Activated T-cell treated with anti-CD3 and anti-CD28 coated beads, Interleukin-2, amount 50 U/mL, for 24 hours (primary cell): ENCODE data around the gene TMPRSS7.
"Not testable (repeated sequence)": the region's sequence is repeated elsewhere in the genome, so short reads cannot be mapped to it uniquely, and the experiment has no call there.

Experiments
- DNase-seq: peaks from one replicate; pipeline ENCODE4 v3.0.0-alpha.2; 2020
- H3K27ac Mint-ChIP-seq: 2 replicates; pipeline ENCODE4 v1.8.0; 2020; ENCODE audit warnings: mild to moderate bottlenecking, mixed read lengths
- H3K27me3 Mint-ChIP-seq: 2 replicates; pipeline ENCODE4 v1.8.0; 2020; ENCODE audit warnings: mixed read lengths
- H3K36me3 Mint-ChIP-seq: 2 replicates; pipeline ENCODE4 v1.8.0; 2020; ENCODE audit warnings: low read depth, mixed read lengths
- H3K4me1 Mint-ChIP-seq: 2 replicates; pipeline ENCODE4 v1.8.0; 2020; ENCODE audit warnings: low read depth, mixed read lengths
- H3K4me3 Mint-ChIP-seq: 2 replicates; pipeline ENCODE4 v1.8.0; 2020; ENCODE audit warnings: mild to moderate bottlenecking, moderate library complexity, mixed read lengths
- H3K9me3 Mint-ChIP-seq: 2 replicates; pipeline ENCODE4 v1.8.0; 2020; ENCODE audit warnings: mixed read lengths

Gene TMPRSS7

DNA sequence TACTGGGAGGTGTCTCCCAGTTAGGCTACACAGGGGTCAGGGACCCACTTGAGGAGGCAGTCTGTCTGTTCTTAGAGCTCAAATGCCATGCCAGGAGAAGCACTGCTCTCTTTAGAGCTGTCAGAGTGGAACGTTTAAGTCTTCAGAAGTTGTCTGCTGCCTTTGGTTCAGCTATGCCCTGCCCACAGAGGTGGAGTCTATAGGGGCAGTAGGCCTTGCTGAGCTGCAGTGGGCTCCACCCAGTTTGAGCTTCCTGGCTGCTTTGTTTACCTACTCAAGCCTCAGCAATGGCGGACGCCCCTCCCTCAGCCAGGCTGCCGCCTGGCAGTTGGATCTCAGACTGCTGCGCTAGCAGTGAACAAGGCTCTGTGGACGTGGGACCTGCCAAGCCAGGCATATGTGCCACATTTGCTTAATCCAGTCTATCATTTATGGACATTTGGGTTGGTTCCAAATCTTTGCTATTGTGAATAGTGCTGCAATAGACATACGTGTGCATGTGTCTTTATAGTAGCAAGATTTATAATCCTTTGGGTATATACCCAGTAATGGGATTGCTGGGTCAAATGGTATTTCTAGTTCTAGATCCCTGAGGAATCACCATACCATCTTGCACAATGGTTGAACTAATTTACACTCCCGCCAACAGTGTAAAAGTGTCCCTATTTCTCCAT lies 38.0 kb downstream of the TMPRSS7 start:
- peaks cover 42% of the 10 kb centered on the region for H3K4me1 Mint-ChIP-seq
- H3K36me3 Mint-ChIP-seq, H3K9me3 Mint-ChIP-seq, H3K27me3 Mint-ChIP-seq: not testable (repeated sequence)
- peak overlapping the region; percentile 53 for H3K27ac Mint-ChIP-seq
- H3K4me3 Mint-ChIP-seq = peak overlapping the region; percentile 54
- peak; percentile 67 for DNase-seq

DNA sequence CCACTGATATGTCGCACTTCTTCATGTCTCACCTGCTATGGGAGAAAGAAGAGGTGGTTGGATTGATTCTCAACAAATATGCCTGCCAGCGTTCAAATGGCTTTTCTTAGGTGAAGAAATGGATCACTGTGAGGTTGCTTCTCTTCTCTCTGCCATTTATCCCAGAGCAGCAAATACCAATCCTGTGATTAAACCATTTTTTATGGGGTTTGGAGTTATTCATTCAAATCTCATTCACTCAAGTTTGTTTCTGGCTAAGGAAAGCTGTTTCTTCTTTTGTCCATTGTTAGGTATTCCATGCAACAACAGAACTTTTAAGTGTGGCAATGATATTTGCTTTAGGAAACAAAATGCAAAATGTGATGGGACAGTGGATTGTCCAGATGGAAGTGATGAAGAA lies 39.5 kb downstream of the TMPRSS7 start:
- Mint-ChIP-seq H3K27me3 (no peaks in the 10 kb centered on the region), H3K36me3 (no peaks in the 10 kb centered on the region), H3K4me1 (peaks cover 42% of the 10 kb centered on the region), H3K4me3 (no peak overlapping the region), H3K9me3 (no peaks in the 10 kb centered on the region), H3K27ac (no peak overlapping the region)
- DNase-seq = no peak

DNA sequence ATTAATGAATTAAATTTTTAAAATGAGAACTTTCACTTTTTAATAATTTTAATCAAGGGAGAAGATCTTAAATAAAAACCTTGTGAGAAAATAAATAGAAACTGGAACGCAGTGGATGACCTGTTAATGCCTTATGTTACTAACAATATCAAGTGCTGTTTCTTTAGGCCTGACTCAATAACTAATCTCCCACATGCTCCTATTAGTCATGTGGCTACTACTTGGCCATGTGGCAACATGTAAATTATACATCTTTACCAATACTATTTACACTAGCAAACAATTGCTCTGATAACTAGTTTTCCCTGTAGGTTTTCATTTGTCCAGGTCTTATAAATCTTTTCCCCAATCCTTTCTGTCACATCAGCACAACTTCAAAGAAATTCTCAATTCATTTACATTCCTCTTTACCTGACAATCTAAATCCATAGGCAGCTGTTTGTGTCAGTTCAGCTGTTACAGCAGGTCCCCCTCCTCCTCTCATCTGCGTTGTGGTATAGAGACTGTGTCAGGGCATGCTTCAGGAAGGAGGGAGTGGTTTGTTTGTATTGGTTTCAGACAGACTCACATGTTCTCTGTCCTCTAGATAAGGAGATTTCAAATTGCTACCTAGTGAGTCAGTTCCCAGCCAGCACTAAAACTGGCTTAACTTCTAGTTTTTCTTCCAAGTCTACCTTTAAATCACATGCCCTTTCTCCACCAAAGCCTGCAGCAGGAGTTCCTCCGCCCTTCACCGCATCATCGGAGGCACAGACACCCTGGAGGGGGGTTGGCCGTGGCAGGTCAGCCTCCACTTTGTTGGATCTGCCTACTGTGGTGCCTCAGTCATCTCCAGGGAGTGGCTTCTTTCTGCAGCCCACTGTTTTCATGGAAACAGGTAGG lies 40.3 kb downstream of the TMPRSS7 start:
- H3K27ac Mint-ChIP-seq = peak overlapping the region; percentile 58
- no peaks in the 10 kb centered on the region for H3K27me3 Mint-ChIP-seq
- no peak overlapping the region for H3K4me3 Mint-ChIP-seq
- no peaks in the 10 kb centered on the region for H3K9me3 Mint-ChIP-seq
- no peaks in the 10 kb centered on the region for H3K36me3 Mint-ChIP-seq
- peak; percentile 41 for DNase-seq
- H3K4me1 Mint-ChIP-seq = peaks cover 42% of the 10 kb centered on the region

DNA sequence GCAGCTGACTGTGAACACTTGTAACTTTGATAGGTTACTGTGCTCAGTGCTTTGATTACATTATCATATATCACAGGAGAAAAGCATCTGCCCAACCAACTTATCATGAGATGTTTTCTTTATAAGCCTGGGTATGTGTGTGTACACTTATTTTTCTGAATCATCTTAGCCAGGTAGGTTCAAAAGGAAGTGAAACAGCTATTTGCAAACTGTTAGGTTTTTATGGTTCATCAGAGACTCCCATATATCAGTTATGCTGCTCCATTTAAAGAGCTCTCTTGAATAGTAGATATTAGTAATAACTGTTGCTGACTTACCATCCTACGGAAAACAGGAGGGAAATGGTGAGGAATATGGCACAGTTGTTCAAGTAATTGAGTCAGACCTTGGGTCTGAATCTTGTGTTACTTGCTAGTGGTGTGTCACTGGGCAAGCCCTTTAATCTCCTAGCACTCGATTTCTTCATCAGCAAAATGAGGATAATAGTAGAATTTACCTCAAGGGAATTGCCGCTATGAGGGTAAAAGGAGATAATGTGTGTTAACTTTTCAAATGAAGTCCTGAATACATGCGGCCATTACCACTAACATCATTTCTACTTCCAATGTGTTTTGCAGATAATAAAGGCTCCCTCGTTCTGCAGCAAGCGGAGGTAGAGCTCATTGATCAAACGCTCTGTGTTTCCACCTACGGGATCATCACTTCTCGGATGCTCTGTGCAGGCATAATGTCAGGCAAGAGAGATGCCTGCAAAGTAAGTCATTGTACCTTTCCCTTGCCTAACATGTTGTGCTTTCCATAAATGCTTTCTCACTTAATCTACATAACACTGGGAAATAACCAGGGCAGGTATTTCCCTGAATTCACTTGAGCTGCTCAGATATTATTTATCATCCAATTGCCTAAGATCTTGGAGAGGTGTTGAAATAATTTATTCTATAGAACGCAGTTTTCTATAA lies 43.9 kb downstream of the TMPRSS7 start:
- Mint-ChIP-seq H3K4me3 (no peak overlapping the region), H3K4me1 (peaks cover 20% of the 10 kb centered on the region), H3K27ac (no peak overlapping the region), H3K36me3 (no peaks in the 10 kb centered on the region), H3K27me3 (no peaks in the 10 kb centered on the region), H3K9me3 (no peaks in the 10 kb centered on the region)
- no peak for DNase-seq

DNA sequence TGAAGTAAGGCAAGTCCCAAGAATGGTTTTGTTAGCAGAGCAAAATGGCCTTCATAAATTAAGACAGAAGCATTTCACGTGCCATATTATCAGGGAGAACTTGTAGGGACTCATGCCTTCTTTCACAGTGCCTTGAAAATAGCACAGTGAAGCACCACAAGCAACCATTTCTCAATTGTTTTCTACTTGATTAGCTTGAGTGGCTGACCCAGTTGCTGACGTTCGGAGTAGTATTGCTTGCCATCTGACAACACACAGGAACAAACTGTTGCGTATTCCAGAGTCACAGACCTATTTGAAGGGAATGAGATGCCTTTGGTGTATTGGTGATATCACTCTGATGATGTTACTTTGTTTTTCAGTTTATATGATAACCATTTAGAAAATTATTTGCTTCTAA lies 48.7 kb downstream of the TMPRSS7 start:
- Mint-ChIP-seq H3K4me3 (no peak overlapping the region), H3K27ac (no peak overlapping the region), H3K4me1 (peaks cover 26% of the 10 kb centered on the region), H3K36me3 (no peaks in the 10 kb centered on the region), H3K27me3 (peaks cover 9% of the 10 kb centered on the region), H3K9me3 (no peaks in the 10 kb centered on the region)
- DNase-seq = no peak

DNA sequence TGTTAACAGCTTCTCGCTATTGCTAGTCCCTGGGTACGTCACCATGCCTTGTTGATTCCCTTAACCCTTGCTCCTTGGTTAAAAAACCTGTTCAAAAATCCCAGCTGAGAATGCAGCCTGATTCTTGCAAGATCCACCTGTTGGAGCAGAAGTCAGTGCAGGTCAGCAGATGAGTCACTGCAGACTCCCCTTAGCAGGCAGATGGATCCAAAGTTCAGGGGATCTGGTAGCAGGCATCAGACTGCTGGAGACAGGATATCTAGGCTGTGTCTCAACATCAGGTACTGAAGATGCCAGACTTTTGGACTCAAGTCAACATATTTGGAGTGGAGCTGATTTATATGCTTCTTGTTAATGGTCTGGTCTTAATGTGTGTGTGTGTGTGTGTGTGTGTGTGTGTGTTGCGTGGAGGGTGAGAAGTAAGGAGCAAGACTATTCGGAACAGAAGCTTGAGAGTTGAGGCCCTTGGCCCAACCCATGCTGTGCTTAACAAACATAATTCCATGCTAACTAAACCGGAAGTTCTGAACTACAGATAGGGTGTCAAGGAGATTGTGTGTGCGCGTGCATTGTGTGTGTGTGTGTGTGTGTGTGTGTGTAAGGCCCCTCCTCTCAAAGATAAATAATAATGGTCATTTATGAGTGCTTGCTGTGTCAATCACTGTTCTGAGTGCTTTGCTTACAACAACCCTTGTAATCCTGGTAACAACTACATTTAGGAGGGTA lies 50.6 kb downstream of the TMPRSS7 start:
- Mint-ChIP-seq H3K27me3 (peaks cover 14% of the 10 kb centered on the region), H3K36me3 (no peaks in the 10 kb centered on the region), H3K4me3 (peak overlapping the region; percentile 79), H3K9me3 (no peaks in the 10 kb centered on the region), H3K27ac (no peak overlapping the region), H3K4me1 (peaks cover 26% of the 10 kb centered on the region)
- no peak for DNase-seq

DNA sequence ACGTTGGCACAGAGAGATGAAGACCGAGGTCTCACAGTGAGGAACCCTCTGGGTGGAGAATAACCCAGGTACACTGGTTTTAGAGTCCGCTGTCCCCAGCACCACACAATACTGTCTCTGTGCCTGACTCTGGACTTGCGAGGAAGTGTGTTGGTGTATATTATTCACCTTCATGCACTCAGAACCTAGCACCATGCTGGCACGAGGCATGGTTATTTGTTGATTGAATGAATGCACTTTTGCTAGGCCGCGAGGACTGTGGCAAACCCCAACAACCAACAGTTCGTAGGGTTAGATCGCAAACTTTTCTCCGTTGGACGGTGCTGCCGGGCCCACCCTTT lies 51.2 kb downstream of the TMPRSS7 start:
- peaks cover 14% of the 10 kb centered on the region for H3K27me3 Mint-ChIP-seq
- H3K27ac Mint-ChIP-seq = no peak overlapping the region
- DNase-seq = no peak
- H3K4me1 Mint-ChIP-seq = peaks cover 31% of the 10 kb centered on the region
- no peaks in the 10 kb centered on the region for H3K9me3 Mint-ChIP-seq
- no peaks in the 10 kb centered on the region for H3K36me3 Mint-ChIP-seq
- peak overlapping the region; percentile 79 for H3K4me3 Mint-ChIP-seq

- H3K9me3 Mint-ChIP-seq = no peaks in the 10 kb centered on the region
- peaks cover 14% of the 10 kb centered on the region for H3K27me3 Mint-ChIP-seq
- H3K36me3 Mint-ChIP-seq = no peaks in the 10 kb centered on the region
- peak within 1 kb of the TSS; percentile 70 for H3K27ac Mint-ChIP-seq
- peaks cover 36% of the 10 kb centered on the region for H3K4me1 Mint-ChIP-seq
- H3K4me3 Mint-ChIP-seq = peak within 1 kb of the TSS; percentile 79
- DNase-seq = peak; percentile 77
Observed at GRCh38 chr3:112086076-112086854, 51.7 kb downstream of the TMPRSS7 start, which contains the start of gene C3orf52. C3orf52 (plus strand) TSS chr3:112086389; CDS start chr3:112086408, 19 bp downstream.

GRCh38 chr3:112086875-112087524 lies 52.5 kb downstream of the TMPRSS7 start:
- DNase-seq = no peak
- Mint-ChIP-seq H3K36me3 (no peaks in the 10 kb centered on the region), H3K9me3 (no peaks in the 10 kb centered on the region), H3K4me3 (peak overlapping the region; percentile 79), H3K4me1 (peaks cover 36% of the 10 kb centered on the region), H3K27me3 (peaks cover 14% of the 10 kb centered on the region), H3K27ac (peak overlapping the region; percentile 70)

DNA sequence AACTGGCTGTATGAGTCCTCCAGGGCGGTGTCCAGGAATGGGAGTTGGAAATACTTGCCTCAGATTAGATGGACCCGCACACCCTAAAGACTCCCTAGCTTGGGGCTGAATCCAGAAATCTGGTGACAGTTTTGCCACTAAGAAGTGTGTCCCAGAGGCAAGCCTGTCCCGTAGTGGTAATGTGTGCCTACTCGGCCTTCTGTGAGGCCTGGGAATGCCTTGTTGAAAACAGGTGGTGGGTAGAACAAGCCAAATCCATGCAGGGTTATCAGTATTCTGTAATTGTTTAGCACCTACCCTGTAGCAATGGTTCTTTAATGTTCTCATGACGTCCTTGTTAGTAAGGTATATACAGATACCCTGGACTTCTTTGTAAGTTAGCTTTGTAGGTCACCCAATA lies 53.2 kb downstream of the TMPRSS7 start:
- DNase-seq = no peak
- Mint-ChIP-seq H3K4me3 (peak overlapping the region; percentile 79), H3K4me1 (peaks cover 42% of the 10 kb centered on the region), H3K9me3 (no peaks in the 10 kb centered on the region), H3K27ac (peak overlapping the region; percentile 7), H3K36me3 (no peaks in the 10 kb centered on the region), H3K27me3 (peaks cover 14% of the 10 kb centered on the region)

DNA sequence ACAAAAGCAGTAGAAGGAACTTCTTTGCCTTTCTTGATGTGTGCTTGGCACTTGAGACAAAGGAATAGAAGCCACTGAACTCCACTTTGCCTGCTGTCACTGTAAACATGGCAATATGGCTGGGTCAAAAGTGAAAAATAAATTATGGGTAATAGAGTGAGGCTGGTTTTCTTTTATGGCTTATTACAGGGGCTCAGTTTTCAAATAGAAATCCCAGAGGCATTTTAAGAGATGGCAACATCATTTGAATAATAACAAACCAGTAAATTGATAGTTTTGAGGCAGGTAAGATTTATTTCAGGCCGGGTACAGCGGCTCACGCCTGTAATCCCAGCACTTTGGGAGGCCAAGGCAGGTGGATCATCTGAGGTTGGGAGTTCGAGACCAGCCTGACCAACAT lies 54.4 kb downstream of the TMPRSS7 start:
- Mint-ChIP-seq H3K9me3 (no peaks in the 10 kb centered on the region), H3K27me3 (peaks cover 14% of the 10 kb centered on the region), H3K4me1 (peaks cover 47% of the 10 kb centered on the region)

GRCh38 chr3:112089956-112090886 lies 55.7 kb downstream of the TMPRSS7 start:
- H3K27ac Mint-ChIP-seq = no peak overlapping the region
- H3K36me3 Mint-ChIP-seq = no peaks in the 10 kb centered on the region
- no peaks in the 10 kb centered on the region for H3K9me3 Mint-ChIP-seq
- peaks cover 45% of the 10 kb centered on the region for H3K4me1 Mint-ChIP-seq
- no peak for DNase-seq
- peaks cover 14% of the 10 kb centered on the region for H3K27me3 Mint-ChIP-seq
- no peak overlapping the region for H3K4me3 Mint-ChIP-seq

More for the DNA sequence above, 54.4 kb downstream of the TMPRSS7 start:
- no peak for DNase-seq
- Mint-ChIP-seq H3K4me3 (no peak overlapping the region), H3K36me3 (no peaks in the 10 kb centered on the region), H3K27ac (no peak overlapping the region)
